ENCODE data around the gene SMARCB1. TPM values are rescaled to one million over a fixed set of nuclear protein-coding genes. Genes with fewer than 3 reads are reported as not detected.

SMARCB1 gene
- total and polyA plus RNA-seq, 2 donors (not counting 1 experiment from before 2014, with no cell fraction given), result 179 to 190 TPM

DNA sequence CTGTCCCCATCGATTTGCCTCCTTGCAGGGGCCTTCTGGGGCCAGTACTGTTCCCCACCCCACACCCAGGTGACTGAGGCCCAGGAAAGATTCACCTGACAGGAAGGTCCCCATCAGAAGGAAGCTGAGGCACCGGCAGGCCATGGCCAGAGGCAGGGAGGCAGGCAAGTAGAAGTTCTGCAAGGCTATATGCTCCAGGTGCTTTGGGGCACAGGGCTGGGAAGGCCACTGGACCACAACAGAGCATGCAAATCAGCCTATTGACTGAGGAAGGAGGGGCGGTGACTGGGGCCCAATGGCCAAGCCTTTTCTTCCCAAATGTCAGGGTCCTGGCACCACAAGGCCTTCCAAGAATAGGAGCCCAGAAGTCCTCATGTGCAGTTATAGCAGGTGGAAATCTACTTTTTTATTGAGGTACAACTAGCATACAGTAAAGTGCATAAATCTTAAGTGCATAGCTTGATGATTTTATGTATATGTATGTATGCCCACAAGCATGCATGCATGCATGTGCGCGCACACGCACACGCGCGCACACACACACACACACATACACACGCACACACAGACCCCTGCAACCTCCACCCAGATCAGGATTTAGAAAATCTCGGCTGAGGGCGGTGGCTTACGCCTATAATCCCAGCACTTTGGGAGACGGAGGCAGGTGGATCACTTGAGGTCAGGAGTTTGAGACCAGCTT, 32.4 kb upstream of the SMARCB1 start, which contains the start of gene VPREB3:
Gene VPREB3, minus strand, starts transcription at position 206 of the 700 bp plus-strand sequence. Its CDS starts 62 bp downstream, at position 144.
- WGBS (ENCODE audit: insufficient coverage), result 3% methylated on average over 3 of the region's 14 CpGs
- Histone ChIP-seq H3K79me2 (ENCODE audit: control insufficient read depth, insufficient read depth, low read length) (peaks cover 28% of the 10 kb centered on the region), H3K4me3 (ENCODE audit: control extremely low read depth in 1 of 5, extremely low read depth in 1 of 5, insufficient read depth in 1 of 5, low read depth in 2 of 5, low read length in 4 of 5) (peak within 1 kb of the TSS; percentile 53 to 88 (median 83)), H3K36me3 (replicated peaks in 1 of 2; ENCODE audit: control extremely low read depth in 1 of 2, control insufficient read depth in 1 of 2, extremely low read depth in 1 of 2, insufficient read depth in 2 of 2, low read length in 1 of 2) (peaks cover 0 to 2% of the 10 kb centered on the region in 2 experiments), H3K27ac (ENCODE audit: low read length in 2 of 2) (peak within 1 kb of the TSS; percentile 85 to 98), H3K9ac (ENCODE audit: low read length) (peak within 1 kb of the TSS; percentile 89), H3K4me1 (ENCODE audit: control insufficient read depth in 2 of 2, insufficient read depth in 2 of 2, low read length in 2 of 2) (peaks cover 30 to 67% of the 10 kb centered on the region in 2 donors), H3K27me3 (replicated peaks in 1 of 4; ENCODE audit: control extremely low read depth in 1 of 4, control insufficient read depth in 3 of 4, insufficient read depth in 4 of 4, low read length in 3 of 4) (no peaks in the 10 kb centered on the region), H4K20me1 (ENCODE audit: control insufficient read depth, insufficient read depth, low read length, poor library complexity, severe bottlenecking) (no peaks in the 10 kb centered on the region), H3K9me3 (ENCODE audit: control extremely low read depth in 1 of 3, control insufficient read depth in 2 of 3, insufficient read depth in 1 of 3, low read length in 2 of 3) (peaks cover 0 to 4% (median 0%) of the 10 kb centered on the region in 3 donors), H2AFZ (ENCODE audit: insufficient read depth, low read depth, low read length, poor library complexity, severe bottlenecking) (no peak within 1 kb of the TSS), H3K4me2 (replicated peaks; ENCODE audit: low read depth, low read length, poor library complexity, severe bottlenecking) (peak within 1 kb of the TSS; percentile 97)
- TF ChIP-seq, protein P1, sequence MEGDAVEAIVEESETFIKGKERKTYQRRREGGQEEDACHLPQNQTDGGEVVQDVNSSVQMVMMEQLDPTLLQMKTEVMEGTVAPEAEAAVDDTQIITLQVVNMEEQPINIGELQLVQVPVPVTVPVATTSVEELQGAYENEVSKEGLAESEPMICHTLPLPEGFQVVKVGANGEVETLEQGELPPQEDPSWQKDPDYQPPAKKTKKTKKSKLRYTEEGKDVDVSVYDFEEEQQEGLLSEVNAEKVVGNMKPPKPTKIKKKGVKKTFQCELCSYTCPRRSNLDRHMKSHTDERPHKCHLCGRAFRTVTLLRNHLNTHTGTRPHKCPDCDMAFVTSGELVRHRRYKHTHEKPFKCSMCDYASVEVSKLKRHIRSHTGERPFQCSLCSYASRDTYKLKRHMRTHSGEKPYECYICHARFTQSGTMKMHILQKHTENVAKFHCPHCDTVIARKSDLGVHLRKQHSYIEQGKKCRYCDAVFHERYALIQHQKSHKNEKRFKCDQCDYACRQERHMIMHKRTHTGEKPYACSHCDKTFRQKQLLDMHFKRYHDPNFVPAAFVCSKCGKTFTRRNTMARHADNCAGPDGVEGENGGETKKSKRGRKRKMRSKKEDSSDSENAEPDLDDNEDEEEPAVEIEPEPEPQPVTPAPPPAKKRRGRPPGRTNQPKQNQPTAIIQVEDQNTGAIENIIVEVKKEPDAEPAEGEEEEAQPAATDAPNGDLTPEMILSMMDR (IDR thresholded peaks at IDR 0.05), result no peak
- TF ChIP-seq EZH2 (IDR thresholded peaks at IDR 0.05; ENCODE audit: borderline replicate concordance, insufficient read depth, low read depth, low read length, poor library complexity, severe bottlenecking), result no peak
- POLR2A ChIA-PET, result interaction anchor here (1.4 to 8.1 kb wide), 3 partner anchors 13 to 33 kb away, joined by 3 to 174 read pairs (median 29); partner anchors contain the start of genes C22orf15, CHCHD10, MMP11 and SMARCB1
- DNase-seq (peak; percentile 68), ATAC-seq (ENCODE audit: low read depth) (no peak)
- CTCF ChIA-PET, result interaction anchor here (0.8 to 13.0 kb wide), 7 partner anchors 13 to 103 kb away, joined by 3 to 188 read pairs (median 8); partner anchors contain the start of genes C22orf15, CHCHD10, MMP11 and SLC2A11
- Mint-ChIP-seq H3K4me1 (peaks cover 60% of the 10 kb centered on the region), H3K27me3 (no peaks in the 10 kb centered on the region), H3K9me3 (ENCODE audit: insufficient read depth) (no peaks in the 10 kb centered on the region), H3K27ac (peak within 1 kb of the TSS; percentile 99), H3K4me3 (peak within 1 kb of the TSS; percentile 93)
- intact Hi-C loops (cut with micrococcal nuclease), result no loop called here
